H9 (cell line): ENCODE data around the gene PTPN23. TPM values are rescaled to one million over a fixed set of nuclear protein-coding genes. Genes with fewer than 3 reads are reported as not detected.

Experiments
- DNase-seq: peaks from one replicate; pipeline ENCODE4 v3.0.0-alpha.2; 2017
- H2AFZ ChIP-seq: one replicate; pipeline ENCODE4 v1.6.1; 2013; ENCODE audit warnings: mild to moderate bottlenecking, low read length, control low read depth, moderate library complexity
- H2AK5ac ChIP-seq: 2 replicates; pipeline ENCODE4 v1.6.1; 2013; ENCODE audit warnings: low read length, control low read depth, mixed read lengths; ENCODE audit not compliant: insufficient read length
- H2BK120ac ChIP-seq: one replicate; pipeline ENCODE4 v1.6.1; 2013; ENCODE audit warnings: low read depth, mild to moderate bottlenecking, low read length, control low read depth, inconsistent platforms; ENCODE audit not compliant: poor library complexity, severe bottlenecking
- H2BK12ac ChIP-seq: 2 replicates; pipeline ENCODE4 v1.6.1; 2013; ENCODE audit warnings: low read length, control low read depth, mixed read lengths, low read depth; ENCODE audit not compliant: insufficient read length
- H2BK15ac ChIP-seq: 2 replicates; pipeline ENCODE4 v1.6.1; 2013; ENCODE audit warnings: low read depth, low read length, control low read depth
- H2BK20ac ChIP-seq: one replicate; pipeline ENCODE4 v1.6.1; 2013; ENCODE audit warnings: low read depth, mild to moderate bottlenecking, low read length, control low read depth, inconsistent platforms; ENCODE audit not compliant: poor library complexity, severe bottlenecking
- H2BK5ac ChIP-seq: 2 replicates; pipeline ENCODE4 v1.6.1; 2013; ENCODE audit warnings: low read length, control low read depth, mixed read lengths; ENCODE audit not compliant: insufficient read length
- H3K14ac ChIP-seq: 2 replicates; pipeline ENCODE4 v1.6.1; 2013; ENCODE audit warnings: low read length, control low read depth; ENCODE audit not compliant: insufficient read depth
- H3K18ac ChIP-seq: 2 replicates; pipeline ENCODE4 v1.6.1; 2013; ENCODE audit warnings: low read depth, mild to moderate bottlenecking, mixed read lengths, low read length, control low read depth; ENCODE audit not compliant: insufficient read length
- H3K23ac ChIP-seq: 2 replicates; pipeline ENCODE4 v1.6.1; 2013; ENCODE audit warnings: low read length, control low read depth, mixed read lengths, low read depth; ENCODE audit not compliant: insufficient read length
- H3K23me2 ChIP-seq: 2 replicates; pipeline ENCODE4 v1.6.1; 2013; ENCODE audit warnings: low read depth, mild to moderate bottlenecking, mixed read lengths, low read length, control low read depth; ENCODE audit not compliant: insufficient read length, poor library complexity, severe bottlenecking
- H3K27ac ChIP-seq: 2 replicates; pipeline ENCODE4 v1.5.1; 2013; ENCODE audit warnings: low read length, control low read depth, mixed read lengths, low read depth; ENCODE audit not compliant: insufficient read length
- H3K27me3 ChIP-seq: 2 replicates; pipeline ENCODE4 v1.6.1; 2013; ENCODE audit warnings: low read length, control low read depth, inconsistent platforms; ENCODE audit not compliant: insufficient read depth
- H3K4ac ChIP-seq: 2 replicates; pipeline ENCODE4 v1.6.1; 2013; ENCODE audit warnings: low read depth, mild to moderate bottlenecking, control low read depth, inconsistent platforms, low read length, moderate library complexity
- H3K4me1 ChIP-seq: 2 replicates; pipeline ENCODE4 v1.6.1; 2013; ENCODE audit warnings: low read length, control low read depth, inconsistent platforms; ENCODE audit not compliant: insufficient read depth
- H3K4me2 ChIP-seq: 2 replicates; pipeline ENCODE4 v1.6.1; 2013; ENCODE audit warnings: low read length, control low read depth, mixed read lengths; ENCODE audit not compliant: insufficient read length, insufficient read depth
- H3K56ac ChIP-seq: 2 replicates; pipeline ENCODE4 v1.6.1; 2013; ENCODE audit warnings: low read depth, mild to moderate bottlenecking, mixed read lengths, low read length, control low read depth; ENCODE audit not compliant: insufficient read length
- H3K79me1 ChIP-seq: 2 replicates; pipeline ENCODE4 v1.6.1; 2013; ENCODE audit warnings: low read depth, mild to moderate bottlenecking, moderate library complexity, low read length, control low read depth, inconsistent platforms; ENCODE audit not compliant: insufficient read depth, poor library complexity, severe bottlenecking
- H3K79me2 ChIP-seq: 2 replicates; pipeline ENCODE4 v1.6.1; 2013; ENCODE audit warnings: low read length, control low read depth, inconsistent platforms; ENCODE audit not compliant: insufficient read depth
- H3K9ac ChIP-seq: 2 replicates; pipeline ENCODE4 v1.6.1; 2013; ENCODE audit warnings: low read length, control low read depth, mixed read lengths; ENCODE audit not compliant: insufficient read length; ENCODE audit errors: extremely low read depth
- H3K9me3 ChIP-seq: one replicate; pipeline ENCODE4 v1.6.1; 2013; ENCODE audit warnings: low read depth, low read length, inconsistent platforms; ENCODE audit not compliant: control insufficient read depth
- H3T11ph ChIP-seq: one replicate; pipeline ENCODE4 v1.6.1; 2013; ENCODE audit warnings: mild to moderate bottlenecking, low read length, control low read depth, inconsistent platforms
- H4K20me1 ChIP-seq: one replicate; pipeline ENCODE4 v1.6.1; 2013; ENCODE audit not compliant: control insufficient read depth, insufficient read length, insufficient read depth
- H4K5ac ChIP-seq: 2 replicates; pipeline ENCODE4 v1.6.1; 2013; ENCODE audit warnings: low read depth, mild to moderate bottlenecking, mixed read lengths, low read length, control low read depth; ENCODE audit not compliant: insufficient read length
- H4K8ac ChIP-seq: replicated peaks from 2 replicates; pipeline ENCODE4 v1.6.1; 2013; ENCODE audit warnings: low read length, control low read depth, mixed read lengths, low read depth; ENCODE audit not compliant: insufficient read length
- H4K91ac ChIP-seq: 2 replicates; pipeline ENCODE4 v1.6.1; 2013; ENCODE audit warnings: low read depth, mild to moderate bottlenecking, moderate library complexity, mixed read lengths, low read length, control low read depth; ENCODE audit not compliant: insufficient read length
- H3K27ac Mint-ChIP-seq, 3 experiments: 2 replicates in 2 of 3; 3 replicates in 1 of 3; pipeline ENCODE4 v1.8.0; 2020 to 2021; ENCODE audit warnings: mixed read lengths in 3 of 3, mild to moderate bottlenecking in 1 of 3, moderate library complexity in 1 of 3
- H3K27me3 Mint-ChIP-seq: 2 replicates; pipeline ENCODE4 v1.8.0; 2021; ENCODE audit warnings: low read depth, mild to moderate bottlenecking, moderate library complexity, mixed read lengths
- H3K36me3 Mint-ChIP-seq, 3 experiments: 2 replicates in 2 of 3; 3 replicates in 1 of 3; pipeline ENCODE4 v1.8.0; 2020 to 2021; ENCODE audit warnings: low read depth in 3 of 3, mixed read lengths in 3 of 3; ENCODE audit not compliant: insufficient read depth in 1 of 3
- H3K4me1 Mint-ChIP-seq, 2 experiments: 2 replicates each; pipeline ENCODE4 v1.8.0; 2020; ENCODE audit warnings: mixed read lengths in 2 of 2
- H3K4me3 Mint-ChIP-seq, 2 experiments: 2 replicates in 1 of 2; 3 replicates in 1 of 2; pipeline ENCODE4 v1.8.0; 2020 to 2021; ENCODE audit warnings: mild to moderate bottlenecking in 2 of 2, mixed read lengths in 2 of 2, moderate library complexity in 1 of 2
- H3K9me3 Mint-ChIP-seq, 2 experiments: 2 replicates in 1 of 2; 3 replicates in 1 of 2; pipeline ENCODE4 v1.8.0; 2020; ENCODE audit warnings: mild to moderate bottlenecking in 2 of 2, mixed read lengths in 2 of 2, moderate library complexity in 1 of 2
- WGBS: extraction: QIAGEN DNeasy Blood & Tissue Kit; methylation state at CpG from one replicate; pipeline ENCODE4 v1.1.7; 2013; ENCODE audit warnings: missing lambda C conversion rate, low lambda C conversion rate, mixed read lengths; ENCODE audit not compliant: insufficient read length; ENCODE audit errors: extremely low coverage; 5-methylcytosine and 5-hydroxymethylcytosine counted together
- total RNA-seq: library from RNA; stranded (reverse); gene quantifications from 2 replicates; pipeline ENCODE4 v1.2.1, GENCODE V29; 2021
- TF ChIP-seq, protein P1 (sequence below): fragments of 200-600 bp; sonication (generic); conservative IDR thresholded peaks from 3 replicates; pipeline ENCODE4 v1.8.0; 2021; ENCODE audit warnings: antibody characterized with exemption, mild to moderate bottlenecking

The PTPN23 gene
- total RNA-seq, 1 experiment from 2014 or later = 42.2 TPM

DNA sequence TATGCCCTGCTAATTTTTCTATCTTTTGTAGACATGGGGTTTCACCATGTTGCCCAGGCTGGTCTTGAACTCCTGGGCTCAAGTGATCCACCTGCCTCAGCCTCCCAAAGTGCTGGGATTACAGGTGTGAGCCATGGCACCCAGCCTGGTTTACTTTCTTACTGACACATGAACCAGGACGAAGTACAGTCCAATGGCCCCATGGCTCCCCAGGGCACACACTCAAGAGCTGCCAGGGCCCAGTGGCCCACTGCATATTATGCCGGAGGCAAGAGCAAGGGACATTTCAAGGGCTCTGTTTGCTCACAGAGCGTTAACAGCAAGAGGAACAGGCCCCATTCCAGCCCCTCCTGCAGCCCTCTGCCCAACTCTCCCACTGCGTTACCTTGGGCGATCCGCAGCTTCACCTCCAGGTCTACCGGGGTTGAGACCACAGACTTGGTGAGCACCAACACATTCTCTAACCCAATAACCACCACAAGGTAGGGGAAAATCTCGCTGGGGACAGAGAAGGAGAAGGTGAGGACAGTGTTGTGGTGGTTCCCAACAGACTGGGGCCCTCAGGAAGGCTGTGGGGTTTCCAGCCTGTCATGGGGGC, 42.8 kb downstream of the PTPN23 start:
- H3K27me3 Mint-ChIP-seq = no peaks in the 10 kb centered on the region; the same call in 1 of the 2 replicates
- H3K56ac ChIP-seq = no peak overlapping the region
- no CpG with 5 or more reads among the region's 8 CpGs for WGBS

More for the DNA sequence above, 42.8 kb downstream of the PTPN23 start:
- no peaks in the 10 kb centered on the region for H3K9me3 ChIP-seq
- H2AK5ac ChIP-seq = no peak overlapping the region
- no peaks in the 10 kb centered on the region for H3K27me3 ChIP-seq
- H3K4me1 ChIP-seq = no peaks in the 10 kb centered on the region
- H2BK120ac ChIP-seq = no peak overlapping the region
- H3K23me2 ChIP-seq = no peaks in the 10 kb centered on the region
- H4K20me1 ChIP-seq = peaks cover 2% of the 10 kb centered on the region
- no peak overlapping the region for H2BK5ac ChIP-seq
- H3K4ac ChIP-seq = no peak overlapping the region
- no peaks in the 10 kb centered on the region for H3K79me1 ChIP-seq
- no peak overlapping the region for H3K14ac ChIP-seq
- peak overlapping the region in 1 of 3 experiments; percentile 52; a peak in 1 of 7 replicates for H3K27ac Mint-ChIP-seq
- no peaks in the 10 kb centered on the region; a peak in 1 of 5 replicates for H3K9me3 Mint-ChIP-seq
- H3K4me3 Mint-ChIP-seq = no peak overlapping the region; a peak in 1 of 5 replicates
- H4K91ac ChIP-seq = no peak overlapping the region
- no peak overlapping the region for H2AFZ ChIP-seq
- H3T11ph ChIP-seq = no peak overlapping the region
- H3K9ac ChIP-seq = no peak overlapping the region
- H4K8ac ChIP-seq = no peak overlapping the region
- no peak overlapping the region for H3K18ac ChIP-seq
- peaks cover 6 to 11% of the 10 kb centered on the region in 2 experiments for H3K4me1 Mint-ChIP-seq
- no peak overlapping the region for H3K27ac ChIP-seq
- no peak for DNase-seq
- no peak overlapping the region for H3K23ac ChIP-seq
- no peak overlapping the region for H4K5ac ChIP-seq
- peaks cover 23 to 64% (median 42%) of the 10 kb centered on the region in 3 experiments for H3K36me3 Mint-ChIP-seq
- H3K79me2 ChIP-seq = no peaks in the 10 kb centered on the region
- H3K4me2 ChIP-seq = no peak overlapping the region
- TF ChIP-seq, protein P1, sequence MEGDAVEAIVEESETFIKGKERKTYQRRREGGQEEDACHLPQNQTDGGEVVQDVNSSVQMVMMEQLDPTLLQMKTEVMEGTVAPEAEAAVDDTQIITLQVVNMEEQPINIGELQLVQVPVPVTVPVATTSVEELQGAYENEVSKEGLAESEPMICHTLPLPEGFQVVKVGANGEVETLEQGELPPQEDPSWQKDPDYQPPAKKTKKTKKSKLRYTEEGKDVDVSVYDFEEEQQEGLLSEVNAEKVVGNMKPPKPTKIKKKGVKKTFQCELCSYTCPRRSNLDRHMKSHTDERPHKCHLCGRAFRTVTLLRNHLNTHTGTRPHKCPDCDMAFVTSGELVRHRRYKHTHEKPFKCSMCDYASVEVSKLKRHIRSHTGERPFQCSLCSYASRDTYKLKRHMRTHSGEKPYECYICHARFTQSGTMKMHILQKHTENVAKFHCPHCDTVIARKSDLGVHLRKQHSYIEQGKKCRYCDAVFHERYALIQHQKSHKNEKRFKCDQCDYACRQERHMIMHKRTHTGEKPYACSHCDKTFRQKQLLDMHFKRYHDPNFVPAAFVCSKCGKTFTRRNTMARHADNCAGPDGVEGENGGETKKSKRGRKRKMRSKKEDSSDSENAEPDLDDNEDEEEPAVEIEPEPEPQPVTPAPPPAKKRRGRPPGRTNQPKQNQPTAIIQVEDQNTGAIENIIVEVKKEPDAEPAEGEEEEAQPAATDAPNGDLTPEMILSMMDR = no peak
- H2BK15ac ChIP-seq = no peak overlapping the region
- no peak overlapping the region for H2BK20ac ChIP-seq
- H2BK12ac ChIP-seq = no peak overlapping the region
